PFSK-1 (cell line): ENCODE results near the gene CYTH4.

Source experiments
- POLR2AphosphoS5 ChIP-seq: IDR thresholded peaks from 2 replicates; pipeline ENCODE4 v1.6.1; 2012; ENCODE audit warnings: low read depth, mild to moderate bottlenecking, control low read depth, low read length, moderate library complexity
- REST ChIP-seq, 2 experiments: IDR thresholded peaks; 2 replicates each; pipeline versions ENCODE4 v1.6.1 to v1.8.0; 2011 to 2012; ENCODE audit warnings: low read depth in 2 of 2, low read length in 2 of 2, control low read depth in 1 of 2, inconsistent platforms in 1 of 2, mild to moderate bottlenecking in 1 of 2, moderate library complexity in 1 of 2; ENCODE audit not compliant: insufficient read depth in 1 of 2
- TAF1 ChIP-seq: IDR thresholded peaks from 2 replicates; pipeline ENCODE4 v1.6.1; 2012; ENCODE audit warnings: low read length, control low read depth, borderline replicate concordance; ENCODE audit not compliant: insufficient read depth

- no peak for TF ChIP-seq POLR2AphosphoS5
- no peak for TF ChIP-seq REST (IDR thresholded peaks at IDR 0.05; ENCODE audit: insufficient read depth in 1 of 2, low read depth in 2 of 2, low read length in 2 of 2)
- TF ChIP-seq TAF1, result no peak
These were observed 4.0 kb upstream of the CYTH4 start for GRCh38 chr22:37278261-37278660.
